ENCODE results near the gene TNS3.
"Not testable (repeated sequence)": the region's sequence is repeated elsewhere in the genome, so short reads cannot be mapped to it uniquely, and the experiment has no call there.

Gene TNS3

DNA sequence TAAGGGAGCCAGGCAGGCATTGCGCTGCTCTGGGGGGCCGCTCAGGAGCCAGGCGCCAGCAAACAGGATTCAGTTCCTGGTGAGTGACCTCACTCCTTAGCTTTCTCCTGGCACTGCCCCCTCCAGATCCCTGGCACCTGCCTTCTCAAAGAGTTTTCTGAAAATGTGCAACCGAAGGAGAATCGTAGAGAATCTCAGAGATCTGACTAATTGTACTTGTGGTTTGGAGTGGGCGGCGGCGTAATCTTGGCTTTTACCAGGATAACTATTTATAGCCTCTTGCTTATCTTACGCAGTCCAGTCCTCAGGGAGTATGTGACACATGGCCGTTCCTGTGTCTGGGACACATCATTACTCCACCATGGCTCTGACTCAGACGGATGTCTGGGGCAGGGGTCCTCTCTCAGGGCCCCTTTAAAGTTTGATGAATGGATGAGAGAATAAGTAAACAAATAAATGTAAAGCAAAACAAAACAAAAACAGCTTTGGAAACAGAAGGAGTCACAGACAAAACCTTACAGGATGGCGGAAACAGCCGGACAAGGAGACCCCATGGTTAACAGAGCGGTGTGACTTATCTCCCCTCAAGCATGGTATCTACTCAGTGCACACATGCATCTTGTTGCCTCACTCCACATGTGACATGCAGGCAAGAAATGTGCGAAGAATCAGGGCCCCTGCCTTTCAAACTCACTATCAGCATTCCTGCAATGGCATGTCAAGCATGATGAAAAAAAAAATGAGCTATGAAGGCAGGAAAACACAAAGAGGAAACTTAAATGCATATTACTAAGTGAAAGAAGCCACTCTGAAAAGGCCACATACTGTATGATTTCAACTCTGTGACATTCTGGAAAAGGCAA lies 99.7 kb downstream of the TNS3 start:
- DNase-seq, result no peak

DNA sequence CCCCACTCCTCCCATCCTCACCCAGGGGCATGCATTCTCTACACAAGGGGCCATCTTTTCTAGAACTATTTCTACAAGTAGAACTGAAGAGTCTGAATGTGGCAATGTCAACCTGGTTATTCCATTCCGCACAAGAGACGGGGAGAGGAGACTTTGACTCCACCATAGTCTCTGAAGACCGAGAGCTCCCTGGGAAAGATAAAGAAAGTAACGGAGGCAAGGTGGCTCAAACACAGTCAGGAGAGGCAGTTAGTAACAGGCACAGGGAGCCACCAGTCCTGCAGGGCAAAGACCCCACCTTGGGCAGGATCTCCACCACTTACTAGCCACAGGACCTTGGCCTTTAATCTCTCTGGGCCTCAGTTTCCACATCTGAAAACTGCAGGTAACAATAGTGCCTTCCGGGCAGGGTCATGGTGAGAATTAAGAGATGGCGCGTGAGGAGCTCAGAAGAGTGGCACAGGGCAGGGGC lies 100.3 kb downstream of the TNS3 start:
- DNase-seq, result no peak

DNA sequence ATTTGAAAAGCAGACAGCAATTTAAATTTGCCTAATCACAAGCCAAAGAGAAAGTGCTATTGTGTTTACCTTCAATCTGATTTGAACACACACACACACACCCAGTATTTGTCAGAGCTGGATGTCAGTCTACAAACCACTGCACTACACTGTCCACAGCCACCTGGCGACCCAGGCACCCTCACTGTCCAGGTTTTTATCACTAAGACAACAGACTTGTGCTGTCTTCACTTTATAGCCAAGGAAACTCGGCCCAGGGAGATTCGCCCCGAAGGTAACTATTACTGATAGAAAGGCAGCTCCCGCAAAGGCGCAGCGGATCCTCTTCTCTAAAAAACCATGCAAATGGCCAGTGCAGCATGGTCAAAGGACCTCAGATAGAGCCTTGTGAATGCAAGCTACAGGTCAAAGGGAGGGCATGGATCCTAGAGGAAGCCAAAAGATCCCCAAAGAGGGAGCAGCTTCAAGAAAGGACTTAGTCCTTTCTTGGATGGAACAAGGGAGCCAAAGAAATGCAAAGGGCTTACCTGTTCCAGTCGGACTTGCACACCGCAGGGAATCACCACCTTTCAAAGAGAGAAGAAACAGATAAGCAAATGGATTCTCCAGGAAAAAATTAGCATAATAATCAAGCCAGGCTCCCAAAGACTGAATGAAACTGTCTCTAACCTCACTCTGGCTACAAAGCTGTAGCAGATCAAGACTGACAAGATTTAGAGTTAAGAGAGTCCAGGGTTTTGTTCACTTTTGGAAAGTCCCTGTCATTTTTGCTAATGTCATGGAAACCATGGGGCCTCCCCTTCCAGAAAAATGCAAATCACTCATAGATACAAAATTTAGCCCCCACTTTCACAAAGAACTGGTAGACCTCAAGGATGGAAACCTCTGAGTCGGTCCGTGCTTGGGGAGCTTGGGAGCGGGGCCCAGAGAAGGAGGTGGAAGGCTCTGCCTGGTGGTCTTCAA lies 101.1 kb downstream of the TNS3 start:
- DNase-seq, result no peak

DNA sequence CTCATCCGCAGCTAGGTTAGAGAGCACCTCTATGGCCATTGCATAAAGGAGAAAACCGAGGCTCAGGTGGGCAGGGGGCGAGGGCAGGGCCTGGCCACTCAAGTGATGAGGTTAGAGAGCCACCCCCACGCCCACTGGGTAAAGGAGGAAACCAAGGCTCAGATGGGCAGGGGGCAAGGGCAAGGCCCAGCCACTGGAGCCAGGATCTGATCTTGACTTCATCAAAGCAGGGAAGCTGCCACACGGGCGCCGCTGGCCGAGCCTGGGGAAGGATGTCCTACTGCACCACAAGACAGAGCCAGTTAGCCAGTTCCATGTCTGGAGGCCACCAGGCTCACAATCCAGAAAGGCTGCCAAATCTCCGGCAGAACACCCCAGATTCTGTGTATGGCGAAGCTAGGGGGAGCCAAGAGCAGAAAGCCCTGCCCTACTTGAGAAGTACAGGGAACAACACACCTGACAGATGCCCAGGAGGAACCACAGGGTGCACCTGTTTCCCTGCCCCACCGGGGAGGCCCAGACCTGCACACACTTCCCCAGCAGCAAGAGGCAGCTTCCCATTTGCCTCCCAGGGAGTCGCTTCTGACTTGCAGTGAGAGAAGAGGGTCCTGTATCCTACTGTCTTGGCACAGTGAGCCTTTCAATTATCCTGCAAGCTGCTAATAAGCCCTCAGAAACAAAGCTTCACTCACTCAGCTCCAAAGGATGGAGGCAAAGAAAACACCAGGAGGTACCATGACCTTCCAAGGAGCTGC lies 101.9 kb downstream of the TNS3 start:
- DNase-seq, result no peak

DNA sequence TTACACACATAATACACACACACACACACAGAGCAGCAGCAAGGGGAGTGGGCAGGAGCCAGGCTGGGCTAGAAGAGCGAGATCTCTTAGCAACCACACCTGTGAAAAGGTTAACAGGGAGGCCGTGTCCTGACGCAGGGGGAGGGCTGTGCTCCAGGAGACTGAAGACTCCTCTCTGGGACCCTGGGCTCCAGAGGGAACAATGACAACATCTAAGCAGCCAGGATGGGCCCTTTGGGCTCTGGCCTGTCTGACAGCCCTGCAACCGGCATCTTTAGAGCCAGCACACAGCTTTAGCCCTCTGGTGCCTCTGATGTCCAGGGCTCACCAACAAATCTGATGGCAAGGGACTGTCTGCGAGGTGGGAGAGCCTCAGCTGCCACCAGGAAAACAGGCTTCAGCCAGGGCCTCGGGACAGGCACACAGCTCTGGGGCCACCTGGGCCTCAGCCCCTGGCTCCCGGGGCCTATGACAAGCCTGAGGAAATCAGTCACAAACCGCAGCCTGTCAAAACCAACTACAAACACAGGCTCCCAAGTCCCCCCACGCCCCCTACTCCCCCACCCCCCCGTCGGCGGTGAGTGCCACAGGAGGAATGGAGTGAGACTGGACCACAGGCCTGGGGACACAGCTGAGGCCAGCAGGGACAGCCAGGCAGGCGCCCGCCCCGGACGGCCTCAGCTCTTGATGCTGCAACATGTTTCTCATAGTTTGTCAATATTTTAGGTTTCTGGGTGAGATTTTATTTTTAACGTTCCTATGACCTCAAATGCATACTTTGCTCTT lies 102.8 kb downstream of the TNS3 start:
- DNase-seq, result no peak

DNA sequence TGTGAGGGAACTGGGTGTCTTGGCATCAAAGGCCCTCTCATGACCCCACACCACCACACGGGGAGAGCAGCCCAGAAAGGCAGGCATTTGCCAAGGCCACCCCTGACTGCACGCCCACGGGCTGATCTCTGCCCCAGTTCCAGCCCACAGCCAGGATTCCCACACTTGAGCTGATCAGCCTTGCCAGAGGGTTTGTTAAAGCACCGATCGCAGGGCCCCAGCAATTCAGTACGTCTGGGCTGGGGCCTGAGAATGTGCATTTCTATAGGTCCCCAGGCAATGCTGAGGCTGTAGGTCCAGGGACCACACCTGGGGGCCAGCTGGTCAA lies 103.9 kb downstream of the TNS3 start:
- DNase-seq, result no peak

DNA sequence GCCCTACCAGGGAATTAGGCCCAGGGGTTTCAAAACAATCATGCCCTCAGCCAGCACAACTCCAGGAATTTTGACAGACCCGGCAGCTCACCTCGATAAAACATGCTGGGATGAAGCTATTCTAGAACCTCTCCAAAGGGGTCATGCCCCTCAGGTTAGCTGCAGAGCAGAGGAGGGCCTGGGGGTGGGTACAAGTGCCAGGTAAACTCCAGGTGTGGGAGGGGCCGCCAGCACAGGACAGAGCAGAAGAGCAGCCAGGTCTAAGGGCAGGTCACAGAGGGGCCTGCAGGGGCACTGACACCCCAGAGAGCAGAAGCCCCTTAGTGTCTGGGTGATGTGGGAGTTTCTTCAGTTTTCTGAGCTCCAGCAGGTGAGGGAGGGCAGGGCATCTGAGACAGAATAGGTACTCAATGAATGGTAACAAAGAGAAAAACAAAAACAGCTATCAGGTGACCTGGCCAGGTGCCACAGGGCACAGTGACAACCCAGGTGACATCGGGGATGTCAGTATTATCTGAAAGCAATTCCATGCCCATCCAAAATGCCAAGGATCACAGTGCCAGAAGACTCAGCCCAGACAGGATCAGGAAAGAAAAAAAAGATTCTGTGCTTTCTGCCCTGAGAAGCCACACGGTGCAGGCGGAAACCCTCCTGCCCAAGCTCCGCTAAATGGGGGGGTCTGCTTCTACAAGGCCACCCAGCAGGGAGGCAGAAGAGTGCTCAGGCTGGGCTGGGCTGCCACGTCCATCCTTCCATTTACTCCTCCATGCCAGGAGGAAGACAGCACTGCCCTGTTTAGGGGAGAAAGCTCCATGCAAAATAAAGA lies 104.5 kb downstream of the TNS3 start:
- no peak for DNase-seq

DNA sequence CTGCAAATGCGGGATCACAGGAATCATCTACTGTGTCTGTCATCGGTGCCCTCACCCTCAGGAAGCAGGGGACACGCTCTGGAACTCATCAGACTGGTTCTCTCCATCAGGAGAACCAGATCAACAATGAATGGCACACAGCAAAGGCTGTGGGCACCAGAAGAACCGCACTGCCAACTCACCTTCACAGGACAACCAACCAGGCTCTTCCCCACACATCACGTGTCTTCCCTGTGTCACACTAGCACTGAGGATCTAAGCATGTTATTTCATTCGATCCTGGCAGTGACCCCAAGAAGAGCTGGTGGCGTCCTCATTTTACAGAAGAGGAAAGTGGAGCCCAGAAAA lies 106.1 kb downstream of the TNS3 start:
- no peak for DNase-seq

DNA sequence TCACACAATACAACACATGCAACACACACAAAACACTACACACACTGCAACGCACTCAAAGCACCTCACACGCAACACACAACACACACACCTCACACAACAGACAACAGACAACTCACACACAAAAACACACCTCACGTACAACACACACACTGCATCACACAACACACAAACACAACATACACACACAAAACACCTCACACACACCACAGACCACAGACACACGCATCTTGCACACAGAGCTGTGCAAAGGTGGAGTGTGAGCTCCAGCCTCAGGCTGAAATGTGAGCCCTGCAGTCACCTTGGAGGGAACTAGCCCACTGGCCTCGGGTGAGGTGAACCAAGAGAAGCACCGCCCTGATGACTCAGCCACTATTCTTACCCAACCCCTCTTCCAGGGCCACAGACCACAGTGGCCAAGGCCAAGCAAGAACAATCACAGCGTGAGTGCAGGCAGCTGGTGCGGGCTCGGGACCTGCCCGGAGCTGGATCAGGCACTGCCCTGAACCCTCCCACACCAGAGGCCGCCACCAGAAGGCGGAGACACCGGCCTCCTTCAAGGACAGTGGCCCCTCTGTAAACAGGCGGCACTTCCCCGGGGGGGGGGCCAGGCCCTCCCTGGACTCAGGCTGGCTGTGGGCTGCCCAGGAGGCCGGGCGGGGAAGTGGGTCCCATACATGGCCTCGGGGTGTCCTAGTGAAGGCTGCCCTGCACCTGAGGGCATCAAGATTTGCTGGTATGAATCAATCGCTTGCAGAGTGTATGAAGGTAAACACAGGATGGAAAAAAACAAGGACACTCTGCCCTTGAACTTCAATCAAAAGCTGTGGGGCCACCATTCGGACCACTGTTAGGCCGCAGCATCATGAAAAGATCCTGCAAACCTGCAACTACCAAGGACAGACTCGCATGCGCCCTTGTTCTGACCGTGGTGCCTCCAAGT lies 106.7 kb downstream of the TNS3 start:
- DNase-seq, result no peak

DNA sequence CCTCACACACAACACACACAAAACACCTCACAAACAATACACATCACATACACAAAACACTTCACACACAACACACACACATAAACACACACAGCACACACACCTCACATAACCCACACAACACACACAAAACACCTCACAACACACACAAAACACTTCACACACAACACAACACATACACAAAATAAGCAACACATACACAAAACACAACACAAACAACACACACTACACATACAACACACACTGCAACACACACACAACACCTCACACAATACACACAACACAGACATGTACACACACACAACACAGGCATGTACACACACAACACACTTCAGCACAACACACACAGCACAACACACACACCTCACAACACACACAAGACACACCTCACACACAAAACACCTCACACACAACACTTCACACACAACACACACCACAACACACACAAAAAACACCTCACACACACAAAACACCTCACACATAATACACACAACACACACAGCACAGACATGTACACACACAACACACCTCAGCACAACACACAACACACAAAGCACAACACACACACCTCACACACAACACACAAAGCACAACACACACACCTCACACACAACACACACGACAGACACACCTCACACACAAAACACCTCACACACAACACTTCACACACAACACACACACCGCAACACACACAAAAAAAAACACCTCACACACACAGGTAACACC lies 107.5 kb downstream of the TNS3 start:
- no peak for DNase-seq

DNA sequence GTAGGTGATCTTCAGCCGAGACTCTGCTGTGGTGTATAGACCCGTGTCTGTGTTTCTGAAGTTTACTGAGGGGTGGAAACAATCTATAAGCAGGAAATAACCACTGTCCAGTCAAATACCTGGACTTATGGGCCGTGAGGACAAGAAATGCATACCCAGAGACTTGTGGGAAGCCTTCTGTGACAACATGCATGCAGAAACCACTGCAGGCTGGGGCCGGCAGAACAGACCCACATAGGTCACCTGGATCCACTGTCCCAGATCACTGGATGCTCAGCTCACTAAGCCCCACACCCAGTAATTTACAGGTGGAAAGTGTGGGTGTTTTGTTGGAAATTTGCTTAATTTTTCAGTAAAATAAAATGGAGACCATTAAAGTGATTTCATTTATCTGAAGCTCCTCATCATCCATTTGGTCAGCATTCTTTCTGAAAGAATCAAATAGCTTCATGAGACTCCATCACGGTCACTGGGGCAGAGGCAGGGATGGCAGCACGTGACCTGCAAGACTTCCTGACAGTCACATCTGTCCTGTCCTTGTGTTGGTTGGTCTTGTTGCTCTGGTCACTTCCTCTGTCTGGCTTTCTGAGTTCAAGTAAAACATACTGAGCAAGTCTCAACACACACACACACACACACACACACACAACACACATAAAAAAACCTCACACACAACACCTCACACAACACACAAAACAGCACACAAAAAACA lies 108.3 kb downstream of the TNS3 start:
- DNase-seq, result no peak

DNA sequence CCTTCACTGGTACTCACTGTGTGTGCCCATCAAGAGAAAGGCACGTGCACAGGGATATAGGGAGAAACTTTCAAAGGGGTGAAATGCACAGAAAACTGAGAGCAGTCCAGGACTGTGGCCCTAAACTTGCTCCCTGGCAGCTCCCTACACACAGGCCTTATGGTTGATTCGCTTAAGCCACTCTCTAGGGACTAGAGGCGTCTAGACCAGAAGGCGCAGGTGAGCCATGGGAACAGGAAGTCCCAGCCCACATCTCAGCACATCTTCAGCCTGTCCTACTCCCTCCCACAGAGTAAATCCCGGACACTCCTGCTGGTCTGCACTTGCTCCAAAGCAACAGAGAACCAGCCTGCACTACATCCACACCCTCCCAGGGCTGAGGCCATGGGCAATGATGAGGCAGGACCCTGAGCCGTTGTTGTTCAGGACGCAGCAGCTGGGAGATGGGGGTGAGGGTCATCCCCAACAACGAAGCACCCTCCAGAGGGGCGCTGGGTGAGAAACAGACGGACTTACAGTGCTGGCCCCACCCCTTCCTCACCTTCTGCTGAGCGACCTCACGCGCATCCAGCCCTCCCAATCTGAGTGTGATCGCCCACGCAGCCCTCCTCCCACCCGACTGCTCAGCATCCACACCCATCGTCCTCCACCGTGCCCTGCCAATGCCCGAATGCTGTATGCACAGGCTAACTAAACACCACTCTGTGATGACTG lies 109.3 kb downstream of the TNS3 start:
- no peak for DNase-seq

DNA sequence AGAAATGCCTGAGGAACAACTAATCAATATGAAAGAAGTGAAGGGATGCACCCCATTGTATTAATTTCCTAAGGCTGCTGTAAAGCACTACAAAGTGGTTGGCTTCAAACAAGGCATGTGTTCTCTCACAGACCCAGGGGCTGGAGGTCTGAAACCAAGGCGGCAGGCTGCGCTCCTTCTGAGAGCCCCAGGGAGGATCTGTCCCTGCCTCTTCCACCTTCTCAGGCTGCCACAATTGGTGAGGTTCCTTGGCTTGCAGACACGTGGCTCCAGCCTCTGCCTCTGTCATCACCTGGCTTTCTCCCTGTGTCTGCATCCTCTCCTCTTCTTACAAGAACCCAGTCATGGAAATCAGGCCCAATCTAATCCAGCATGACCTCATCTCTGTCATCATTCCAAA lies 110.1 kb downstream of the TNS3 start:
- DNase-seq, result no peak

DNA sequence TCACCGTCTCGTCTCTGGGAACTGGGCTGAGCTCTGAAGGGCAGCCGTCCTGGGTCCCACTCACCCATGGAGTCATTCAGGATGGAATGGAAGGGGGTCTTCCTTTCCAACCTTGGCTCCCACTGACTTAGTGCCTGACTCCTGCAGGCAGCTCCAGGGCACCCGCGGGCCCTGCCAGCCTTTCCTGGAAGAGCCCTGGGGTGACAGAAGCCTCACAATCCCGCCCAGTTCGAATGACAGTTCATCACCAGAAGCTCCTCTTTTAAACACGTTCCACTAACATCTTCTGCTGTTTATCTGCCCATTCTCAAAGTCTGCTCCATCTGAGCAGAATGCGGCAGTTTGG lies 110.6 kb downstream of the TNS3 start:
- no peak for DNase-seq

DNA sequence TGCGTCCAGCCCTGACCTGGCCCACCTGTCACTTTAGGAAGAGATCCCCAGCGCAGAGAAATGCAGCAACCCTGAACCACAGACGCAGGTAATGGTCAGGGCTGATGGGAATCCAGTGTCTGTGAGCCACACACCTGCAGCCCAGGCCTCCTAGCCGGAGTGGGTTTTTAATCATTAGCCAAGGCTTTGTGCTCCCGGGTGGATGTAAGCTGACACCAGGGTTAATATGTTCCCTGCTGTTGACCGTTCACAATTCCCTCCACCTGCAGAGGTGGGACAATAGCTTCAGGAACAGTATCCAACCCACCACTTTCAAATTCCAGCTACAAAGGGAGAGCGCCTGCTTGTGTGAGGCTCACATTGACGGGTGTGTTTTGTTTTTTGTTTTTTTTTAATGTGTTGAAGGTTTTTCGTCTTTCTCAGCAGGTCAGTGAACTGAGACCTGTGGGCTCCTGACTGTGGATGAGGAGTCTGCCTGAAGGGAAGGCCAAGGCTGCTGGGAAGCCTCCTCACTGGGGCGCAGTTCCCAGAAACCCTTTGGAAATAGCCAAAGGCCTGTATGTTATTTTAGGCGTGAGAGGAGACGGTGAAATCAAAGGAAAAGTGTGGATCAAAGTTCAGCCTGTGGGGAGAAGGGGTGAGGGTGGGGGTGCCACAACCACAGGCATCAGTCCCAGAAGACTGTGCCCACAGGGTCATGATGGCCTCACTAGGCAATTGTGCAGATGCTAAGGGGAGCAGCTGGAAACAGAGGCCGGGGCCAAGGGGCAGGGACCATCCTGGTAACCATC lies 111.1 kb downstream of the TNS3 start:
- no peak for DNase-seq

DNA sequence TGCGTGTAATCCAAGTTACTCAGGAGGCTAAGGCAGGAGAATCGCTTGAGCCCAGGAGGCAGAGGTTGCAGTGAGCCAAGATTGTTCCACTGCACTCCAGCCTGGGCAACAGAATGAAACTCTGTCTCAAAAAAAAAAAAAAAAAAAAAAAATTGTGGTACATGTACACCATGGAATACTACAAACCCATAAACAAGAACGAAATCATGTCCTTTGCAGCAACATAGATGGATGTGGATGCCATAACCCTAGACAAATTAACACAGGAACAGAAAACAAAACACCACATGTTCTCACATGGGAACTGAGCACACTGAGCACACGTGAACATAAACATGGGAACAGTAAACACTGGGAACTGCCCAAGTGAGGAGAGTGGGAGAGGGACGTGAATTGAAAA lies 112.1 kb downstream of the TNS3 start:
- not testable (repeated sequence) for DNase-seq

DNA sequence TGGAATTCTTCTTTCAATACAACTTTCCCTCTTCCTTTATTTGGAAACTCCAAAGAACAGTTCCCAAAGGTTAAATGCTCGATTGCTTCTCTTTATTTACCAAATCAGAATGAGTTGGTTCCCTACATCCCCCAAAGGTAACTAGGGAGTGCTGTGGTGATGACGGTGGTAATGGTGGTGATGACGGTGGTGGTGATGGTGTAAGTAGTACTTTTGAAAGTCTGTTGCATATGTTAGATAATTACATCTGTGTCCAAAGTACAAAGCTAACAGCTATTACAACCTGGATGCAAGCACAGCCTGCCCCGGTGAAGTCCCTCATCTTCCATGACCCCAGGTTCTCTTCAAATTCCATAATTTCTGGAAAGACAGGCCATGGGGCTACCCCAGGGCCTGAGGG lies 115.1 kb downstream of the TNS3 start:
- no peak for DNase-seq

DNA sequence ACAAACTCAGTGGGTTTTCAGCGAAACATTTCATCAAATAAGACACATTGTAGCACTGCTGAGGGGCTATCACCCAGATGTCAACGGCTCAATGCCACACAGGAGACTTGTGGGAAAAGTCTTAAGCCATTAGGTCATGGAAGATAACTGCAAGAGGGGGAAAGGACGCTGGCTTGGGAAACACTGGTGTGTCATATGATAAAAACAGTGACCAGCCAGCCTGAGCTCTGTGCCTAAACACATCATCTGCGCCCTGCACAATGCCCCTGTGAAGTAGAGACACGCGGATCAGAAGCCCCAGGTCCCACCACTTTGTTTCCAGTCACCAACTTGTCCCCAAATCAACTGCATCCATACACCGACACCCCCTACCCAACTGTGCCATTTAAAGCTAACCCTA lies 116.7 kb downstream of the TNS3 start:
- DNase-seq, result no peak
